Neural cell (in vitro differentiated cells): ENCODE data around the gene PLAC9. TPM values are rescaled to one million over a fixed set of nuclear protein-coding genes. Genes with fewer than 3 reads are reported as not detected.

Experiments
- H2AFZ ChIP-seq: fragments of 200-600, 300-800 bp; sonication (generic), shearing (Covaris generic); 2 replicates; pipeline ENCODE4 v1.6.0; 2014; ENCODE audit warnings: low read depth, mild to moderate bottlenecking, antibody characterized with exemption, low read length, moderate library complexity
- H3F3A ChIP-seq: fragments of 200-600 bp; shearing (Covaris generic); 2 replicates; pipeline ENCODE4 v1.6.1; 2016; ENCODE audit warnings: mild to moderate bottlenecking, moderate library complexity, mixed read lengths, antibody characterized with exemption, low read length; ENCODE audit not compliant: insufficient read depth, poor library complexity, severe bottlenecking
- H3K27ac ChIP-seq: fragments of 200-600, 300-800 bp; sonication (generic), shearing (Covaris generic); 2 replicates; pipeline ENCODE4 v1.5.1; 2014; ENCODE audit warnings: mild to moderate bottlenecking, low read length, moderate library complexity
- H3K27me3 ChIP-seq: fragments of 300-800, 200-600 bp; sonication (generic), shearing (Covaris generic); 2 replicates; pipeline ENCODE4 v1.6.0; 2014; ENCODE audit warnings: mild to moderate bottlenecking, low read depth, low read length, moderate library complexity; ENCODE audit not compliant: insufficient read depth
- H3K36me3 ChIP-seq: fragments of 300-800, 200-600 bp; sonication (generic), shearing (Covaris generic); 2 replicates; pipeline ENCODE4 v1.5.1; 2014; ENCODE audit warnings: mild to moderate bottlenecking, antibody characterized with exemption, low read length, moderate library complexity; ENCODE audit not compliant: insufficient read depth
- H3K4me2 ChIP-seq: fragments of 300-800, 200-600 bp; sonication (generic), shearing (Covaris generic); 2 replicates; pipeline ENCODE4 v1.6.0; 2014; ENCODE audit warnings: mild to moderate bottlenecking, low read length
- H3K4me3 ChIP-seq: fragments of 300-800, 200-600 bp; sonication (generic), shearing (Covaris generic); 2 replicates; pipeline ENCODE4 v1.5.1; 2014; ENCODE audit warnings: mild to moderate bottlenecking, low read length, moderate library complexity
- H3K79me2 ChIP-seq: fragments of 200-600 bp; shearing (Covaris generic); replicated peaks from 2 replicates; pipeline ENCODE4 v1.6.0; 2014; ENCODE audit warnings: mild to moderate bottlenecking, low read length, moderate library complexity; ENCODE audit not compliant: insufficient read depth
- H3K9ac ChIP-seq: fragments of 300-800, 200-600 bp; sonication (generic), shearing (Covaris generic); 2 replicates; pipeline ENCODE4 v1.6.1; 2016; ENCODE audit warnings: mild to moderate bottlenecking, low read length, mixed read lengths
- H3K9me2 ChIP-seq: fragments of 200-600 bp; shearing (Covaris generic); 2 replicates; pipeline ENCODE4 v1.6.1; 2016; ENCODE audit warnings: mild to moderate bottlenecking, low read length, mixed read lengths; ENCODE audit not compliant: insufficient read depth
- H3K9me3 ChIP-seq: fragments of 200-600, 300-800 bp; sonication (generic), shearing (Covaris generic); 2 replicates; pipeline ENCODE4 v1.6.1; 2016; ENCODE audit warnings: mild to moderate bottlenecking, mixed run types, low read length, moderate library complexity, mixed read lengths
- H4K20me1 ChIP-seq: fragments of 200-600 bp; shearing (Covaris generic); 2 replicates; pipeline ENCODE4 v1.6.1; 2016; ENCODE audit warnings: mild to moderate bottlenecking, mixed run types; ENCODE audit not compliant: insufficient read depth
- CTCF ChIP-seq: fragments of 450-650 bp; IDR thresholded peaks from 2 replicates; pipeline ENCODE4 v1.5.1; 2014; ENCODE audit warnings: antibody characterized with exemption, mild to moderate bottlenecking, moderate library complexity; ENCODE audit not compliant: poor library complexity, severe bottlenecking
- EP300 ChIP-seq: fragments of 450-650 bp; conservative IDR thresholded peaks from 2 replicates; pipeline ENCODE4 v1.6.1; 2014; ENCODE audit warnings: antibody characterized with exemption, mild to moderate bottlenecking, moderate library complexity; ENCODE audit not compliant: poor library complexity, severe bottlenecking
- EZH2 ChIP-seq: fragments of 200-600, 300-800 bp; shearing (Covaris generic), sonication (generic); IDR thresholded peaks from 2 replicates; pipeline ENCODE4 v1.6.1; 2014; ENCODE audit warnings: antibody characterized with exemption, low read length, borderline replicate concordance, mild to moderate bottlenecking; ENCODE audit not compliant: insufficient read depth, poor library complexity, severe bottlenecking
- MXI1 ChIP-seq: fragments of 450-650 bp; conservative IDR thresholded peaks from 2 replicates; pipeline ENCODE4 v1.6.1; 2014; ENCODE audit warnings: antibody characterized with exemption, mild to moderate bottlenecking; ENCODE audit not compliant: poor library complexity, severe bottlenecking
- POLR2AphosphoS5 ChIP-seq: IDR thresholded peaks from 2 replicates; pipeline ENCODE4 v1.6.1; 2012
- RAD21 ChIP-seq: fragments of 450-650 bp; conservative IDR thresholded peaks from 2 replicates; pipeline ENCODE4 v1.6.1; 2014; ENCODE audit warnings: antibody characterized with exemption, mild to moderate bottlenecking, moderate library complexity
- REST ChIP-seq: IDR thresholded peaks from 2 replicates; pipeline ENCODE4 v1.6.1; 2012; ENCODE audit warnings: borderline replicate concordance
- SMC3 ChIP-seq: fragments of 450-650 bp; conservative IDR thresholded peaks from 2 replicates; pipeline ENCODE4 v1.6.1; 2014; ENCODE audit warnings: antibody characterized with exemption, mild to moderate bottlenecking, moderate library complexity; ENCODE audit not compliant: poor library complexity
- TAF1 ChIP-seq: IDR thresholded peaks from 2 replicates; pipeline ENCODE4 v1.6.1; 2012; ENCODE audit warnings: low read depth
- polyA minus RNA-seq: library from RNA; depleted of rRNA, polyadenylated mRNA; stranded (reverse); fragments of >200 nt; gene quantifications from 2 replicates; pipeline ENCODE4 v1.2.3, GENCODE V29; 2014
- polyA plus RNA-seq: library from polyadenylated mRNA; depleted of rRNA; stranded (reverse); fragments of >200 nt; gene quantifications from 2 replicates; pipeline ENCODE4 v1.2.3, GENCODE V29; 2014

Gene PLAC9
- polyA plus RNA-seq, result not detected in 2 replicates
- polyA minus RNA-seq, result not detected in 2 replicates

- Histone ChIP-seq H3K9me3 (no peaks in the 10 kb centered on the region), H3K79me2 (no peaks in the 10 kb centered on the region), H3K9ac (peak within 1 kb of the TSS; percentile 12), H4K20me1 (no peaks in the 10 kb centered on the region), H3K27me3 (peaks cover 29% of the 10 kb centered on the region), H3K36me3 (no peaks in the 10 kb centered on the region), H2AFZ (no peak within 1 kb of the TSS), H3K4me2 (no peak within 1 kb of the TSS), H3K4me3 (peak within 1 kb of the TSS; percentile 53), H3F3A (no peaks in the 10 kb centered on the region), H3K9me2 (no peaks in the 10 kb centered on the region), H3K27ac (no peak within 1 kb of the TSS)
- no peak for TF ChIP-seq EP300
- TF ChIP-seq CTCF, result no peak
- TF ChIP-seq MXI1, result no peak
- no peak for TF ChIP-seq TAF1
- TF ChIP-seq SMC3, result no peak
- TF ChIP-seq RAD21, result no peak
- TF ChIP-seq POLR2AphosphoS5, result no peak
- no peak for TF ChIP-seq REST
- no peak for TF ChIP-seq EZH2
Observed at GRCh38 chr10:80132299-80133139, at the start of gene PLAC9. Gene PLAC9 (plus strand): TSS chr10:80132730. CDS start chr10:80132763, 33 bp downstream.

GRCh38 chr10:80090121-80090520, 42.4 kb upstream of the PLAC9 start:
- Histone ChIP-seq H3K9ac (no peak overlapping the region), H3K36me3 (no peaks in the 10 kb centered on the region), H4K20me1 (no peaks in the 10 kb centered on the region), H3F3A (no peaks in the 10 kb centered on the region), H3K27ac (no peak overlapping the region), H3K79me2 (no peaks in the 10 kb centered on the region), H3K4me2 (no peak overlapping the region), H3K4me3 (no peak overlapping the region), H2AFZ (no peak overlapping the region), H3K9me3 (no peaks in the 10 kb centered on the region), H3K27me3 (no peaks in the 10 kb centered on the region), H3K9me2 (no peaks in the 10 kb centered on the region)
- TF ChIP-seq CTCF, result no peak
- TF ChIP-seq EZH2, result no peak
- no peak for TF ChIP-seq TAF1
- no peak for TF ChIP-seq EP300
